HCT116 (cell line): ENCODE data around the gene SYTL3. TPM values are rescaled to one million over a fixed set of nuclear protein-coding genes. Genes with fewer than 3 reads are reported as not detected.
A peak's percentile ranks its signal among the peaks of the same experiment; 100 is the strongest.

Experiments
- ATAC-seq: fragments of 200-7000 bp; cut with Tn5 transposase; 2 replicates; pipeline ENCODE4 v1.9.1; 2020; ENCODE audit warnings: mild to moderate bottlenecking, moderate library complexity
- BruUV-seq: library from RNA; stranded (reverse); fragments of 400-500 nt; replicated peaks from 2 replicates; lab custom pipeline; 2021; lab: Mats Ljungman, UMichigan
- CTCF ChIA-PET: fragments of 300-600 bp; sonication (Branson Sonifier 250); formaldehyde crosslinking; loops from one replicate; lab custom pipeline; 2021; ENCODE audit warnings: antibody characterized with exemption; lab: Charles Lee
- POLR2A ChIA-PET: fragments of 300-600, 350-600 bp; sonication (Branson Sonifier 250); formaldehyde crosslinking; loops from one replicate; lab custom pipeline; 2021; ENCODE audit warnings: antibody characterized with exemption; lab: Charles Lee
- RAD21 ChIA-PET, 2 experiments: fragments of 300-600 bp; sonication (Branson Sonifier 250); formaldehyde crosslinking; loops; one replicate each; lab custom pipeline; 2023; ENCODE audit warnings: low total read pairs in 2 of 2; ENCODE audit not compliant: uncharacterized antibody in 2 of 2, unreplicated experiment in 2 of 2, low non-redundant PET in 1 of 2; lab: Charles Lee
- DNase-seq: peaks from one replicate; pipeline ENCODE4 v3.0.0-alpha.2; 2010; ENCODE audit warnings: low read depth, low spot score
- H2AFZ ChIP-seq: fragments of 200-600 bp; shearing (Covaris generic), sonication (generic); 2 replicates; pipeline ENCODE4 v1.6.1; 2017; ENCODE audit warnings: low read depth, mixed run types, mixed read lengths, antibody characterized with exemption, low read length; ENCODE audit not compliant: poor library complexity, severe bottlenecking
- H3K27ac ChIP-seq: 2 replicates; pipeline ENCODE4 v1.5.1; 2012; ENCODE audit warnings: low read depth, low read length
- H3K27me3 ChIP-seq: fragments of 200-600 bp; sonication (generic); 2 replicates; pipeline ENCODE4 v1.6.1; 2016; ENCODE audit warnings: mixed run types, low read length, mixed read lengths; ENCODE audit not compliant: insufficient read depth
- H3K36me3 ChIP-seq, 2 experiments: fragments of 200-500 bp in 1 of 2; fragments of 200-600 bp in 1 of 2; sonication (Bioruptor generic) in 1 of 2; sonication (generic) in 1 of 2; 2 replicates each; pipeline versions ENCODE4 v1.5.1 to v1.6.1; 2014 to 2016; ENCODE audit warnings: low read length in 2 of 2, inconsistent platforms in 1 of 2, mixed read lengths in 1 of 2, mixed run types in 1 of 2; ENCODE audit not compliant: insufficient read depth in 2 of 2, control insufficient read depth in 1 of 2
- H3K4me1 ChIP-seq, 2 experiments: fragments of 200-600 bp in 1 of 2; sonication (generic) in 1 of 2; 2 replicates each; pipeline versions ENCODE4 v1.5.1 to v1.6.1; 2012 to 2017; ENCODE audit warnings: low read length in 2 of 2, inconsistent platforms in 1 of 2, mild to moderate bottlenecking in 1 of 2, mixed read lengths in 1 of 2, mixed run types in 1 of 2, moderate library complexity in 1 of 2; ENCODE audit not compliant: insufficient read depth in 2 of 2, control insufficient read depth in 1 of 2
- H3K4me2 ChIP-seq: fragments of 200-600 bp; sonication (generic); 2 replicates; pipeline ENCODE4 v1.6.1; 2017; ENCODE audit warnings: mixed run types, low read length, mixed read lengths
- H3K4me3 ChIP-seq, 2 experiments: fragments of 200-600 bp in 1 of 2; sonication (generic) in 1 of 2; replicated peaks in 1 of 2; 2 replicates each; pipeline ENCODE4 v1.5.1; 2011 to 2016; ENCODE audit warnings: low read length in 2 of 2, control low read depth in 1 of 2, low read depth in 1 of 2, mild to moderate bottlenecking in 1 of 2, mixed read lengths in 1 of 2, mixed run types in 1 of 2
- H3K79me2 ChIP-seq: fragments of 200-600 bp; sonication (generic); 2 replicates; pipeline ENCODE4 v1.6.1; 2017; ENCODE audit warnings: mild to moderate bottlenecking, mixed run types, low read length, moderate library complexity, mixed read lengths; ENCODE audit not compliant: insufficient read depth
- H3K9ac ChIP-seq: fragments of 200-600 bp; sonication (generic); 2 replicates; pipeline ENCODE4 v1.6.1; 2016; ENCODE audit warnings: low read length, mixed read lengths
- H3K9me2 ChIP-seq: fragments of 200-600 bp; sonication (generic), shearing (Covaris generic); 2 replicates; pipeline ENCODE4 v1.6.1; 2017; ENCODE audit warnings: mixed run types, mild to moderate bottlenecking, moderate library complexity; ENCODE audit not compliant: insufficient read depth
- H3K9me3 ChIP-seq, 2 experiments: fragments of 200-500 bp in 1 of 2; fragments of 200-600 bp in 1 of 2; sonication (Bioruptor generic) in 1 of 2; sonication (generic) in 1 of 2; 2 replicates each; pipeline ENCODE4 v1.6.1; 2014 to 2017; ENCODE audit warnings: low read length in 2 of 2, mixed read lengths in 2 of 2, inconsistent platforms in 1 of 2, low read depth in 1 of 2, mild to moderate bottlenecking in 1 of 2, mixed run types in 1 of 2, moderate library complexity in 1 of 2; ENCODE audit not compliant: control insufficient read depth in 1 of 2, insufficient read depth in 1 of 2
- H4K20me1 ChIP-seq: fragments of 200-600 bp; sonication (generic), shearing (Covaris generic); 2 replicates; pipeline ENCODE4 v1.6.1; 2017; ENCODE audit warnings: mixed run types, mild to moderate bottlenecking, moderate library complexity; ENCODE audit not compliant: insufficient read depth
- JUND ChIP-seq: IDR thresholded peaks from 2 replicates; pipeline ENCODE4 v1.6.1; 2012
- POLR2AphosphoS5 ChIP-seq: IDR thresholded peaks from 2 replicates; pipeline ENCODE4 v1.6.1; 2011; ENCODE audit warnings: mild to moderate bottlenecking, low read depth, low read length, moderate library complexity
- SRF ChIP-seq: IDR thresholded peaks from 2 replicates; pipeline ENCODE4 v1.6.1; 2012; ENCODE audit warnings: low read depth
- intact Hi-C: fragments of 100-400 bp; cut with micrococcal nuclease; formaldehyde crosslinking; loops from 2 replicates; pipeline ENCODE4 v1.10.0; 2022
- total RNA-seq: library from RNA; stranded (reverse); gene quantifications from one replicate; pipeline ENCODE4 v1.2.1, GENCODE V29; 2021; ENCODE audit not compliant: unreplicated experiment

Gene SYTL3
- total RNA-seq, 1 experiment from 2014 or later: 55.3 TPM

- peaks cover 0 to 64% of the 10 kb centered on the region in 2 experiments; a peak in 3 of 4 replicates for H3K36me3 ChIP-seq
- no peak overlapping the region for H3K4me3 ChIP-seq
- H3K9me2 ChIP-seq: no peaks in the 10 kb centered on the region
- H3K27ac ChIP-seq: peak overlapping the region; percentile 57
- no peak overlapping the region for H2AFZ ChIP-seq
- no TSS peak for BruUV-seq
- DNase-seq: no peak
- no peaks in the 10 kb centered on the region for H3K9me3 ChIP-seq
- TF ChIP-seq JUND (no peak), POLR2AphosphoS5 (0 out of 2 replicates have a peak, but pooled peaks have one; percentile 9)
- POLR2A ChIA-PET: interaction anchor here (0.7 to 1.7 kb wide), 2 partner anchors 17 to 72 kb away, joined by 3 to 6 read pairs; no protein-coding TSS in a partner anchor
- peaks cover 91 to 100% of the 10 kb centered on the region in 2 experiments for H3K4me1 ChIP-seq
- intact Hi-C loops: no loop called here
- no peak overlapping the region for H3K9ac ChIP-seq
- peaks cover 100% of the 10 kb centered on the region for H3K79me2 ChIP-seq
- no peaks in the 10 kb centered on the region for H3K27me3 ChIP-seq
- ATAC-seq: 0 out of 2 replicates have a peak, but pooled peaks have one; percentile 3
- H4K20me1 ChIP-seq: peaks cover 88% of the 10 kb centered on the region
- CTCF ChIA-PET: interaction anchor here (0.8 to 2.0 kb wide), 3 partner anchors 16 to 104 kb away, joined by 3 to 8 read pairs (median 6); no protein-coding TSS in a partner anchor
- RAD21 ChIA-PET: no interaction called here
- peak overlapping the region; percentile 4 for H3K4me2 ChIP-seq
Measured at GRCh38 chr6:158795516-158795915, 145.7 kb downstream of the SYTL3 start.

GRCh38 chr6:158796353-158796752 is 146.5 kb downstream of the SYTL3 start:
- peak overlapping the region; percentile 4 for H3K4me2 ChIP-seq
- H3K4me3 ChIP-seq: no peak overlapping the region
- intact Hi-C loops: no loop called here
- peaks cover 92 to 100% of the 10 kb centered on the region in 2 experiments for H3K4me1 ChIP-seq
- DNase-seq: no peak
- POLR2A ChIA-PET: interaction anchor here (1.7 kb wide), 1 partner anchor 72 kb away, joined by 6 read pairs; no protein-coding TSS in a partner anchor
- peaks cover 0 to 64% of the 10 kb centered on the region in 2 experiments; a peak in 3 of 4 replicates for H3K36me3 ChIP-seq
- no peak overlapping the region for H2AFZ ChIP-seq
- H3K9me2 ChIP-seq: no peaks in the 10 kb centered on the region
- no peaks in the 10 kb centered on the region for H3K27me3 ChIP-seq
- H3K27ac ChIP-seq: peak overlapping the region; percentile 57
- BruUV-seq: no TSS peak
- no peak for TF ChIP-seq SRF
- TF ChIP-seq POLR2AphosphoS5: peak; percentile 51
- TF ChIP-seq, all 23 proteins: peak for 1
- ATAC-seq: no peak
- H4K20me1 ChIP-seq: peaks cover 88% of the 10 kb centered on the region
- peaks cover 100% of the 10 kb centered on the region for H3K79me2 ChIP-seq
- H3K9ac ChIP-seq: no peak overlapping the region
- no peaks in the 10 kb centered on the region for H3K9me3 ChIP-seq
- RAD21 ChIA-PET: no interaction called here
- CTCF ChIA-PET: interaction anchor here (1.9 to 2.0 kb wide), 2 partner anchors 78 to 105 kb away, joined by 6 to 8 read pairs; no protein-coding TSS in a partner anchor
